T-helper 17 cell (primary cell): ENCODE data around the gene VAV1. TPM values are rescaled to one million over a fixed set of nuclear protein-coding genes. Genes with fewer than 3 reads are reported as not detected.
"Not testable (repeated sequence)": the region's sequence is repeated elsewhere in the genome, so short reads cannot be mapped to it uniquely, and the experiment has no call there.

Source experiments
- ATAC-seq: fragments of 150-1000 bp; cut with Tn5 transposase; 2 replicates; pipeline ENCODE4 v1.10.0; 2021; ENCODE audit warnings: mild to moderate bottlenecking, moderate library complexity
- DNase-seq, 3 donors: peaks; one replicate each; pipeline versions ENCODE4 v3.0.0 to v3.0.0-alpha.2; 2020 to 2021
- H3K9me3 ChIP-seq: one replicate; pipeline ENCODE4 v1.7.0; 2013; ENCODE audit warnings: low read length, mild to moderate bottlenecking; ENCODE audit not compliant: control insufficient read depth, poor library complexity, severe bottlenecking
- H3K27ac Mint-ChIP-seq: one replicate; pipeline ENCODE4 v1.8.0; 2022; ENCODE audit warnings: mild to moderate bottlenecking, moderate library complexity, mixed read lengths
- H3K27me3 Mint-ChIP-seq: one replicate; pipeline ENCODE4 v1.8.0; 2022; ENCODE audit warnings: mixed read lengths
- H3K36me3 Mint-ChIP-seq: one replicate; pipeline ENCODE4 v1.8.0; 2022; ENCODE audit warnings: low read depth, mixed read lengths
- H3K4me1 Mint-ChIP-seq: one replicate; pipeline ENCODE4 v1.8.0; 2022; ENCODE audit warnings: mild to moderate bottlenecking, mixed read lengths
- H3K4me3 Mint-ChIP-seq: one replicate; pipeline ENCODE4 v1.8.0; 2022; ENCODE audit warnings: mild to moderate bottlenecking, moderate library complexity, mixed read lengths
- total RNA-seq, 4 donors: library from RNA in 2 of 4; stranded (reverse) in 2 of 4; gene quantifications; one replicate each; pipeline ENCODE4 v1.2.3 and lab custom pipeline; 2022 to 2026

The VAV1 gene
- total RNA-seq, 2 donors from 2014 or later = 83.0 to 92.0 TPM

DNA sequence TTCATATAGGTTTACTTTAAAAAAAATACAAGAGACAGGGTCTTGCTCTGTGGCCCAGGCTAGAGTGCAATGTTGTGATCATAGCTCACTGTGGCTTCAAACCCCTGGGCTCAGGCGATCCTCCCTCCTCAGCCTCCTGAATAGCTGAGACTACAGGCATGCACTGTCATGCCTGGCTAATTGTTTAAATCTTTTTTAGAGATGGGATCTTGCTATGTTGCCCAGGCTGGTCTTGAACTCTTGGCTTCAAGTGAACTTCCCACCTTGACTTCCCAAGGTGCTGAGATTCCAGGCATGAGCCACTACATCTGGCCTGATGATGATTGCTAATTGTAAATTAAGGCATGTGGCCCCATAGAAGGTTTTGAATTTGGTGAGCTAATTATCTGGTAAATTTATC lies 79.5 kb downstream of the VAV1 start:
- Mint-ChIP-seq H3K27ac (no peak overlapping the region), H3K27me3 (no peaks in the 10 kb centered on the region), H3K4me1 (peaks cover 4% of the 10 kb centered on the region), H3K4me3 (no peak overlapping the region), H3K36me3 (peaks cover 14% of the 10 kb centered on the region)
- no peaks in the 10 kb centered on the region for H3K9me3 ChIP-seq
- ATAC-seq = no peak
- no peak for DNase-seq

DNA sequence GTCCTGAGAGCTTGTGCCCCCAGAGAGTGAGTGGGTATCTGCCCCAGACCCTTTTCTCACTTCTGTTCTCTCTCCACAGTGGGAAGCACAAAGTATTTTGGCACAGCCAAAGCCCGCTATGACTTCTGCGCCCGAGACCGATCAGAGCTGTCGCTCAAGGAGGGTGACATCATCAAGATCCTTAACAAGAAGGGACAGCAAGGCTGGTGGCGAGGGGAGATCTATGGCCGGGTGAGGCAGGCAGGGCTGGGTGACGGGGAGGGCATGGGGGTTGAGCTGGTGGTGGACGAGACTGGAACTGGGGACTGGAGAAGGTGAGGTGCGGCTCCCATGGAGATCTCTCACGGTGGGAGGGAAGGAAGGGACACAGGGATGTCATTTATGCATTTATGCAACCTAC lies 81.4 kb downstream of the VAV1 start:
- no peaks in the 10 kb centered on the region for H3K9me3 ChIP-seq
- Mint-ChIP-seq H3K27me3 (no peaks in the 10 kb centered on the region), H3K36me3 (peaks cover 14% of the 10 kb centered on the region), H3K27ac (peak overlapping the region; percentile 78), H3K4me3 (peak overlapping the region; percentile 59), H3K4me1 (peaks cover 4% of the 10 kb centered on the region)
- no peak for DNase-seq
- ATAC-seq = no peak

DNA sequence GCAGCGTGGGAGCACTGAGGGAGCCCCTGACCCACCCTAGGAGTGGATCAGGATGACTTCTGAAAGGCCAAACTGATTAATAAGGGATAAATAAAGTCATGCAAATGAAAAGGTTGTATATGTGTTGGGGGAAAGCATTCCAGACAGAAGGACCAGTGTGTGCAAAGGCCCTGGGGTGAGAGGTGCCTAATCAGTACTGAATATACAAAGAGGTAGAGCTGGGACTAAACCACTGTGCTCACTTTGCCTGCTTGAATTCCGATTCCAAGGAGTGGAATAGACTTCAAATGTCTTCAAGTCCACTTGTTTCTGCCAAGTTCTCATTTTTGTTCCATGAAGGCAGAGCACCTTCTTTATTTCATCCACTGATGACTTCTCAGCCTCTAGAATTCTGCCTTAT lies 82.2 kb downstream of the VAV1 start:
- Mint-ChIP-seq H3K27me3 (no peaks in the 10 kb centered on the region), H3K36me3 (peaks cover 14% of the 10 kb centered on the region), H3K4me1 (peaks cover 4% of the 10 kb centered on the region), H3K4me3 (no peak overlapping the region), H3K27ac (peak overlapping the region; percentile 78)
- no peak for ATAC-seq
- DNase-seq = no peak
- H3K9me3 ChIP-seq = no peaks in the 10 kb centered on the region

DNA sequence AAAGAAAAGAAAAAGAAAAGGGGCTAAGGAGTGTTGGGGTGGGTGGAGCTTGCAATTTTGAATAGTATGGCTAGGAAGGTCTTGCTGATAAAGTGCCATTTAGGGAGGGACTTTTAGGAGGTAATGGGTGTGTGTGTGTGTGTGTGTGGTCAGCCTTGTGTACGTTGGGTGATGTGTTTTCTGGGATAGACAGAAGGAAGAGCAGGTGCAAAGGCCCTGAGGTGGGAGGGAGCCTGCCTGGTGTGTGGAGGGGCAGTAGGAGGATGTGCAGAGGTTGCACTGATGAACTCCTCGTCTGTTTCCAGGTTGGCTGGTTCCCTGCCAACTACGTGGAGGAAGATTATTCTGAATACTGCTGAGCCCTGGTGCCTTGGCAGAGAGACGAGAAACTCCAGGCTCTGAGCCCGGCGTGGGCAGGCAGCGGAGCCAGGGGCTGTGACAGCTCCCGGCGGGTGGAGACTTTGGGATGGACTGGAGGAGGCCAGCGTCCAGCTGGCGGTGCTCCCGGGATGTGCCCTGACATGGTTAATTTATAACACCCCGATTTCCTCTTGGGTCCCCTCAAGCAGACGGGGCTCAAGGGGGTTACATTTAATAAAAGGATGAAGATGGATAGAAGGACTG lies 84.4 kb downstream of the VAV1 start:
- H3K9me3 ChIP-seq = no peaks in the 10 kb centered on the region
- no peaks in the 10 kb centered on the region for H3K27me3 Mint-ChIP-seq
- H3K4me3 Mint-ChIP-seq = peak overlapping the region; percentile 41
- DNase-seq (no peak), ATAC-seq (no peak)
- peaks cover 14% of the 10 kb centered on the region for H3K36me3 Mint-ChIP-seq
- peaks cover 9% of the 10 kb centered on the region for H3K4me1 Mint-ChIP-seq
- no peak overlapping the region for H3K27ac Mint-ChIP-seq

DNA sequence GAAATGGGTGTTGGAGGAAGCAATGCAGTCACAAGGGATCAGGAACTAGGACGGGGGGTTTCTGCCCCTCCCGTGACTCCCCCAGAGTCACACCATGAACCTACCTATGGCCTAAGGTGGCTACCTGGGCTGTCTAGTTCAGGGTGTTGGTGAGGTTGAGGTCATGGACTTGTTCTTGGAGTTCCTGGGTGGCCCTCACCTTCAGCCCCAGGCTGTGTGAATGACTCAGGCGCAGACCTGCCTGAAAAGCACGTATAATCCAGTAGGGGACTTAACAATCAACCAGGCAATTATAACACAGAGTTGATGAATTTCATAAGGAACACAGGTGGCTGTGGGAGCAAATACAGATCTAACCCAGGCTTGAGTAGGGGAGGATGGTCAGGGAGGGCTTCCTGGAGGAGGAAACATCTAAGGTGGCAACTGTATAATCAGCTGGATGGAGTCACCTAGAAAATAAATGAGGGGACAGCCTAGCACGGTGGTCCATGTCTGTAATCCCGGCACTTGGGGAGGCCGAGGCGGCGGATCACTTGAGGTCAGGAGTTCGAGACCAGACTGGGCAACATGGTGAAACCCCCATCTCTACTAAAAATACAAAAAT lies 89.3 kb downstream of the VAV1 start:
- H3K4me1 Mint-ChIP-seq = peaks cover 17% of the 10 kb centered on the region
- H3K27me3 Mint-ChIP-seq = no peaks in the 10 kb centered on the region
- ATAC-seq (no peak), DNase-seq (no peak)
- H3K9me3 ChIP-seq = no peaks in the 10 kb centered on the region
- H3K36me3 Mint-ChIP-seq = peaks cover under 1% of the 10 kb centered on the region
- H3K27ac Mint-ChIP-seq = peak overlapping the region; percentile 97
- no peak overlapping the region for H3K4me3 Mint-ChIP-seq

DNA sequence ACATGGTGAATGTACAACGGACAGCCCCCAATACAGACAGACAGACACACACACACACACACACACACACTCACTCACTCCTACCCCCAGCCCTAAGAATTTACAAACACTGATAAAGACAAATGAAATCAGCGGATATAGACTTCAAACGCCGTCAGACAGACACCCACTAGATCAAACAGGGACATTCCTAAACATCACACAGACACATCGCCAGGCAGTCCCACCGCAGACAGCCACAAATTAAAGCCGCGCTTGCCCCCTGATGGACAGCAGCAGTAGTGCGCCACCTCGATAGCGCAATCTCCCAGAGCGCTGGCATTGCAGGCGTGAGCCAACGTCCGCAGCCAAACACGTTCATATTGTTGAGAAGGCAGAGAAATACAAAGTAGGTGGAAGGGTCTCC lies 90.2 kb downstream of the VAV1 start:
- DNase-seq = peak; percentile 73 to 86 (median 83)
- no peaks in the 10 kb centered on the region for H3K9me3 ChIP-seq
- peak; percentile 94 for ATAC-seq
- peak overlapping the region; percentile 93 for H3K4me3 Mint-ChIP-seq
- H3K27me3 Mint-ChIP-seq = no peaks in the 10 kb centered on the region
- peaks cover 17% of the 10 kb centered on the region for H3K4me1 Mint-ChIP-seq
- H3K36me3 Mint-ChIP-seq = no peaks in the 10 kb centered on the region
- H3K27ac Mint-ChIP-seq = peak overlapping the region; percentile 97

DNA sequence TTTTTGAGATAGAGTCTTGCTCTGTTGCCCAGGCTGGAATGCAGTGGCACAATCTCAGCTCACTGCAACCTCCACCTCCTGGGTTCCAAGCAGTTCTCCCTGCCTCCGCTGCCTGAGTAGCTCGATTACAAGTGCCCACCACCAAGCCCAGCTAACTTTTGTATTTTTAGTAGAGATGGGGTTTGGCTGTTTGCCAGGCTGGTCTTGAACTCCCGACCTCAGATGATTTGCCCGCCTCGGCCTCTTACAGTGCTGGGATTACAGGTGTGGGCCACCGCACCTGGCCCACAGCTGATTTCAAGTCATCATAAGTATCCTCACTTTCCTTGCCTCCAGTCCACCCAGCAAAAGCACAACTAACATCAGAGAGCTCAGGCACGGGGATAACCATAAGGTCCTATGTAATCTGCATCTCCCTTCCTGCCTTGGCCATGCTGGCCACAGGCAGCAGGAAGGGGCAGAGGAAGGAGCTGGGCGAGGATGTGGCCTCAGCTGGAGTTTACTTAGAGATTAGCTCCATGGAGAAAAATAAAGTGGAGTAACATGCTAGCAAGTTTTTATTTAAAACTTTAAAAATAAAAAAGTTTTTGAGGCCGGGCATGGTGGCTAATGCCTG lies 91.9 kb downstream of the VAV1 start:
- ATAC-seq (no peak), DNase-seq (no peak)
- no peaks in the 10 kb centered on the region for H3K9me3 ChIP-seq
- H3K27ac Mint-ChIP-seq = peak overlapping the region; percentile 97
- no peaks in the 10 kb centered on the region for H3K27me3 Mint-ChIP-seq
- H3K4me1 Mint-ChIP-seq = peaks cover 17% of the 10 kb centered on the region
- no peaks in the 10 kb centered on the region for H3K36me3 Mint-ChIP-seq
- H3K4me3 Mint-ChIP-seq = peak overlapping the region; percentile 43

DNA sequence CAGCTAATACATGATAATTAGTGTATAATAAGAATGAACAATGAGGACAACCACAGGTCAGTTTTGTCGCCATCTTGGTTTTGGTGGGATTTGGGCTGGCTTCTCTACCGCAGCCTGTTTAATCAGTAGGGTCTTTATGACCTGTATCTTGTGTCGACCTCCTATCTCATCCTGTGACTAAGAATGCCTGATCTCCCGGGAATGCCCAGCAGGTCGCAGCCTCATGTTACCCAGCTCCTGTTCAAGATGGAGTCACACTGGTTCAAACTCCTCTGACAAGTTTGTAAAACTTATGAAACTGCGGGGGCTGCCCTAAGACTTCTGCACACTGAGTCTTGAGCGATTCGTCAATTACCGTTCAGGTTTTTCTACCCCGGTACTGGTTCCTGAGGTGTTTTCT lies 93.3 kb downstream of the VAV1 start:
- no peaks in the 10 kb centered on the region for H3K27me3 Mint-ChIP-seq
- peaks cover 20% of the 10 kb centered on the region for H3K4me1 Mint-ChIP-seq
- no peak overlapping the region for H3K4me3 Mint-ChIP-seq
- DNase-seq (no peak), ATAC-seq (no peak)
- H3K9me3 ChIP-seq = no peaks in the 10 kb centered on the region
- no peak overlapping the region for H3K27ac Mint-ChIP-seq
- no peaks in the 10 kb centered on the region for H3K36me3 Mint-ChIP-seq

DNA sequence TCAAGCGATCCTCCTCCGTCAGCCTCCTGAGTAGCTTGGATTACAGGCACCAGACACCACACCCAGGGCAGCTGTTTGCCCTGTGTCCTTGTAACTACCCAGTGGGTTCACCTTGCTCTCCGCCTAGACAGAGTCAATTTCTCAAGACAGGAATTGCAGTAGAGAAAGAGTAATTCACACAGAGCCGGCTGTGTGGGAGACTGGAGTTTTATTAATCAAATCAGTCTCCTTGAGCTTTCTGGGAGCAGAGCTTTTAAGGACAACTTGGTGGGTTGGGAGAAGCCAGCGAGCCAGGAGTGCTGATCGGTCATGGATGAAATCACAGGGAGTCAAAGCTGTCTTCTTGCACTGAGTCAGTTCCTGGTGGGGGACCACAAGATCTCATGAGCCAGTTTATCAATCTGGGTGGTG lies 94.2 kb downstream of the VAV1 start:
- H3K4me3 Mint-ChIP-seq = no peak overlapping the region
- peak overlapping the region; percentile 79 for H3K27ac Mint-ChIP-seq
- H3K27me3 Mint-ChIP-seq = no peaks in the 10 kb centered on the region
- H3K4me1 Mint-ChIP-seq = peaks cover 16% of the 10 kb centered on the region
- no peaks in the 10 kb centered on the region for H3K9me3 ChIP-seq
- DNase-seq (no peak), ATAC-seq (no peak)
- no peaks in the 10 kb centered on the region for H3K36me3 Mint-ChIP-seq

DNA sequence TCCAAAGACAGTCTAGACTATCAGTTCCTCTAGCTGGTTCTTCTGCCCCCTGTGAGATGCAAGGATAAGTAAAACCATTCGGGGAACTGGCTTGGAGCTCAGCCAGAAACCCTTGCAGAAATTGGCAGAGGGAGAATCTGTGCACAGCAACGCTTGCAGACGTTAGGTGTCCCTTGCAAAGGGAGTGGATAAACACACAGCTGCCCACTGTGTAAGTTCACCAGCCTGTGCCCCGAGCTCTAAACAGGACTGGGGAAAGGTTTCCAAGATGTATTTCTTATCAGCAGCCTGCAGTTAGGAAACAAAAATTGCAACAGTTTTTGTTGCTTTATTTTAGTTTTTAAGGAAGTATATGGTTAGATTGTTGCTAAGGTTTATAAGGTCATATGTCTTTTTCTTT lies 95.8 kb downstream of the VAV1 start:
- no peak overlapping the region for H3K27ac Mint-ChIP-seq
- H3K4me3 Mint-ChIP-seq = no peak overlapping the region
- DNase-seq (no peak), ATAC-seq (no peak)
- no peaks in the 10 kb centered on the region for H3K36me3 Mint-ChIP-seq
- peaks cover 8% of the 10 kb centered on the region for H3K4me1 Mint-ChIP-seq
- H3K9me3 ChIP-seq = no peaks in the 10 kb centered on the region
- no peaks in the 10 kb centered on the region for H3K27me3 Mint-ChIP-seq

DNA sequence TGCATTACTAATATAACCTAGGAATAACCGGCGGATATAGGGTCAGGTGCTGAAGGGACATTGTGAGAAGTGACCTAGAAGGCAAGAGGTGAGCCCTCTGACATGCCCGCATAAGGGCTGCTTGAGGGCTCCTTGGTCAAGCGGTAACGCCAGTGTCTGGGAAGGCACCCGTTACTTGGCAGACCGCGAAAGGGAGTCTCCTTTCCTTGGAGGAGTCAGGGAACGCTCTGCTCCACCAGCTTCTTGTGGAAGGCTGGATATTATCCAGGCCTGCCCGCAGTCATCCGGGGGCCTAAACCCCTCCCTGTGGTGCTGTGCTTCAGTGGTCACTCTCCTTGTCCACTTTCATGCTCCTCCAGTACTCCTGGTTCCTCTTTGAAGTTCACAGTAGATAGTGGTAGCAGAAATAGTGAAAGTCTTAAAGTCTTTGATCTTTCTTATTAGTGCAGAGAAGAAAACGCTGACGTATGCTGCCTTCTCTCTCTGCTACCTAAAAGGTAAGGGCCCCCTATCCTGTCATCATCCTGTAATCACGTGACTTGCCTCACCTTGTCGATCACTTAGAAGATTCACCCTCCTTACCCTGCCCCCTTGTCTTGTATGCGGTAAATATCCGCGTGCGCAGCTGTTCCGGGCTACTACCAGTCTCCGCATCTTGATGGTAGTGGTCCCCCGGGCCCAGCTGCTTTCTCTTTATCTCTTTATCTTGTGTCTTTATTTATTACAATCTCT lies 96.8 kb downstream of the VAV1 start:
- ATAC-seq, H3K4me1 Mint-ChIP-seq, DNase-seq, H3K9me3 ChIP-seq, H3K4me3 Mint-ChIP-seq, H3K36me3 Mint-ChIP-seq, H3K27me3 Mint-ChIP-seq, H3K27ac Mint-ChIP-seq: not testable (repeated sequence)

DNA sequence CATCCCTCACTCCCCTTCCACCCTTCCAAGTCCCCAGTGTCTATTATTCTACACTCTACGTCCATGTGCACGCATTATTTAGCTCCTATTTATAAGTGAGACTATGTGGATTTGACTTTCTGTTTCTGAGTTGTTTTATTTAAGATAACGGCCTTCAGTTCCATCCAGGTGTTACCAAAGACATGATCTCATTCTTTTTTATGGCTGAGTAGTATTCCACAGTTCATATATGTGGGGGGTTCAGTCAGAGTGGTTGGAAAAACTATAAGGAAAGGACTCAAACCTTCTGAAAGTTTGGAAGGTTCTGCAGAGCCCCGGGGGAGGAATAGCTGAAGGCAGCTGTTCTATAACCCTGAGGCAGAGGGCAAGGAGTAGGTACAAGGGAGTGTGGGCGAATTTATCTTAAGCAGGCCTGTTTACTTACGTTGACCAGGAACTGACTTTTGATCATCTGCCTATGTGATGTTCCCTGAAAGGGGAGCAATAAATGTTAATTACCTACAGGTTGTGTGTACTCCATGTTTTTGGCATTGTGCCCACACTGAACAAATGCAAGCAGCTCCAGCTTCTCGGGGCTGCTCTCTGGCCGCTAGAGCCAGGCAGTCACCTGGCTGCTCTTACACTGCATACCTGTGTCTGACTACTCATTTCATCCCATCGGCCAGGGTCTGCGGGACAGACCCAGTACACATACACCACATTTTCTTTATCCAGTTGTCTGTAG lies 101.4 kb downstream of the VAV1 start:
- peaks cover 6% of the 10 kb centered on the region for H3K4me1 Mint-ChIP-seq
- H3K27ac Mint-ChIP-seq = no peak overlapping the region
- H3K36me3 Mint-ChIP-seq = peaks cover 6% of the 10 kb centered on the region
- no peaks in the 10 kb centered on the region for H3K27me3 Mint-ChIP-seq
- no peak for DNase-seq
- H3K9me3 ChIP-seq = no peaks in the 10 kb centered on the region
- no peak for ATAC-seq
- H3K4me3 Mint-ChIP-seq = no peak overlapping the region

DNA sequence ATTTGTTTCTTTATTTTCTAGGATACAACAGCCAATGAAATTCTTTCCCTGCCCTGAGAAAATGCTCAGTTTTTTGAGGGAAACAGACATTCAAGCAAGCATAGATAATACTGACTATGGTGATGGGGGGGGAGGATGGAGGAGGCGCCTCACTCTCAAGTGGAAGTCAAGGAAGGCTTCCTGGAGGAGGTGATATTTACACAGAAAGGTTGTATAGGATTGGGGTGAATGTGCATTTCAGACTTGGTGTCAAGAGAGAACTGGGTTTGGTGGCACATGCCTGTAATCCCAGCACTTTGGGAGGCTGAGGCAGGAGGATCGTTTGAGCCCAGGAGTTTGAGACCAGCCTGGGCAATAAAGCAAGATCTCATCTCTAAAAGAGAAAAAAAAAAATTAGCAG lies 102.7 kb downstream of the VAV1 start:
- H3K27ac Mint-ChIP-seq = no peak overlapping the region
- H3K36me3 Mint-ChIP-seq = peaks cover 6% of the 10 kb centered on the region
- no peaks in the 10 kb centered on the region for H3K9me3 ChIP-seq
- no peak overlapping the region for H3K4me3 Mint-ChIP-seq
- ATAC-seq (no peak), DNase-seq (no peak)
- H3K27me3 Mint-ChIP-seq = no peaks in the 10 kb centered on the region
- peaks cover 2% of the 10 kb centered on the region for H3K4me1 Mint-ChIP-seq
